Motor neuron (in vitro differentiated cells): ENCODE measurements around the gene TGFB2. TPM values are rescaled to one million over a fixed set of nuclear protein-coding genes. Genes with fewer than 3 reads are reported as not detected.
"Not testable (repeated sequence)": the region's sequence is repeated elsewhere in the genome, so short reads cannot be mapped to it uniquely, and the experiment has no call there.

Source experiments
- ATAC-seq, 8 experiments: fragments of 200-7000 bp; cut with Tn5 transposase; replicated peaks in 6 of 8; 2 replicates each; pipeline ENCODE4 v1.8.0; 2021; ENCODE audit warnings: mild to moderate bottlenecking in 8 of 8, moderate library complexity in 8 of 8
- H3K27ac ChIP-seq, 2 donors: fragments of 250-450 bp; sonication (Bioruptor Pico); 2 replicates each; pipeline ENCODE4 v1.9.0; 2021; ENCODE audit warnings: antibody characterized with exemption in 2 of 2, mild to moderate bottlenecking in 2 of 2, moderate library complexity in 1 of 2
- H3K4me1 ChIP-seq, 2 donors: fragments of 250-450 bp; sonication (Bioruptor Pico); replicated peaks in 1 of 2; 2 replicates each; pipeline ENCODE4 v1.6.1; 2021; ENCODE audit warnings: antibody characterized with exemption in 2 of 2, mild to moderate bottlenecking in 2 of 2, moderate library complexity in 1 of 2
- H3K4me3 ChIP-seq, 5 donors: fragments of 250-450 bp; sonication (Bioruptor Pico); 2 replicates each; pipeline ENCODE4 v1.9.0; 2021; ENCODE audit warnings: antibody characterized with exemption in 5 of 5, mild to moderate bottlenecking in 5 of 5, moderate library complexity in 4 of 5
- WGBS, 10 experiments: fragments of 450-650 bp; shearing (Covaris generic); methylation state at CpG; one replicate each; pipeline ENCODE4 v1.0.0; 2022; 5-methylcytosine and 5-hydroxymethylcytosine counted together
- in situ Hi-C, 9 experiments: fragments of 400-800 bp; cut with MboI; loops; one replicate each; pipeline ENCODE4 v1.15.0; 2021; ENCODE audit warnings: low sequenced_read_pairs in 9 of 9, low pct_unique_long_range_greater_than_20kb in 2 of 9; ENCODE audit not compliant: unreplicated experiment in 9 of 9
- total RNA-seq, 8 experiments: library from RNA; unstranded; fragments of 300-600 nt; gene quantifications; 2 replicates each; pipeline versions ENCODE4 v1.2.3 to v1.2.4, GENCODE V29; 2022

The TGFB2 gene
- total RNA-seq, 8 experiments from 2014 or later: 0.10 to 118 (median 16.1) TPM

DNA sequence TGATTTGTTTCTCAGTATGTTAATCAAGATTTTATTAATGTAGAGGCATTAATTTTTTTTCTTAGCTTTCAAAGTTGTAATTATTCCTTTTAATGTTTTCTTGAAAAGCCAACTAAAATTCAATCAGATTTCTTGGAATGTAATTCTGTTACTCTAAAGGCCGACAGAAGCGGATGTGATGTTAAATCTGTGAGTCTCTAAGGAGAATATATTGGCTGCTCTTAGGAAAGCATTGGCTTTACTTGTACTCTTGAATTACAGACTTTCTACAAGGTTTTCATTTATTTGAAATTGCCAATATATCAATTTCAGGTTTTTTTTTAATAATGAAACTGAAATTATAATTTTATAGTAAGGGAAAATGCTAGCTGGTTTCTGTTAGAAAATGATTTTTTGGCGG is 30.8 kb upstream of the TGFB2 start:
- H3K4me1 ChIP-seq: no peaks in the 10 kb centered on the region
- 86 to 100% (median 92%) methylated on average over 2 to 3 of the region's 3 CpGs; no CpG with 5 or more reads in 1 of the 10 experiments for WGBS, 10 experiments
- no peak overlapping the region for H3K27ac ChIP-seq
- H3K4me3 ChIP-seq: no peak overlapping the region
- in situ Hi-C loops: no loop called here
- ATAC-seq: no peak

DNA sequence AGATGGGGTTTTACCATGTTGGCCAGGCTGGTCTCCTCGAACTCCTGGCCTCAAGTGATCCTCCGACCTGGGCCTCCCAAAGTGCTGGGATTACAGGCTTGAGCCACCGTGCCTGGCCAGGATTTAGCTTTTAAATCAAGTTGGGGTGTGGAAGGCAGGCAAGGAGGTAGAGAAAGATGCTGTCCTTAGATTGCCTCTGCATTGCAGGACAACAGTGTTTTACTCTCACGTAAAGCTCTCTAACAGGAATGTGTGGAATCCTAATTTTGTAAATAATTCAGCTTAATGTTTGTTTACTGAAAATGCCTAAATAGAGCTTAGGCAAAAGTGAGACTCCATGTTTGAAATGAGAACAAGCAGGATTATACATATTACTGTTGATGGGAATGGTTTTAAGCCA is 29.5 kb upstream of the TGFB2 start:
- in situ Hi-C loops: no loop called here
- no peak overlapping the region for H3K27ac ChIP-seq
- no peaks in the 10 kb centered on the region for H3K4me1 ChIP-seq
- ATAC-seq: no peak
- H3K4me3 ChIP-seq: no peak overlapping the region
- 71 to 100% (median 96%) methylated on average over 1 to 4 of the region's 4 CpGs; no CpG with 5 or more reads in 2 of the 10 experiments for WGBS, 10 experiments

DNA sequence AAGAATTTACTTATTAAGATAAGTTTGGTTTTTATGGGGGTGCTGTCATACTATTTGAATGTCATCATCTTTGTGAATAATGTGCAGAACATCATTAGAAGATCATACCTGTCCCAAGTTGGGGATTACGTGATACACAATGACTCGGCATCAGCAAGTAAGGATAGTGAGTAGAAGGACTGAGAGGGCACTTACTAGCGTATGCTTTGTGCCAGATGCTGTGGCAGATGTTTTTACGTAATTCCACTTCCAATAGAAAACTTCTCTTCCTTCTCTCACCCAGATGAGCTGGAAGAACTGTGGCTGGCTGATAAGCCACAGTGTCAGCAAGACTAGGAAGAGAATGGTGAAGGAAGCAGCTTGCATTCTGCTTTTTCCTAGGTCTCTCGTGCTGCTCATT is 28.1 kb upstream of the TGFB2 start:
- no peak overlapping the region for H3K27ac ChIP-seq
- in situ Hi-C loops: no loop called here
- H3K4me1 ChIP-seq: no peaks in the 10 kb centered on the region
- WGBS, 10 experiments: 17 to 100% (median 92%) methylated on average over 1 to 5 of the region's 5 CpGs
- no peak for ATAC-seq
- no peak overlapping the region for H3K4me3 ChIP-seq

DNA sequence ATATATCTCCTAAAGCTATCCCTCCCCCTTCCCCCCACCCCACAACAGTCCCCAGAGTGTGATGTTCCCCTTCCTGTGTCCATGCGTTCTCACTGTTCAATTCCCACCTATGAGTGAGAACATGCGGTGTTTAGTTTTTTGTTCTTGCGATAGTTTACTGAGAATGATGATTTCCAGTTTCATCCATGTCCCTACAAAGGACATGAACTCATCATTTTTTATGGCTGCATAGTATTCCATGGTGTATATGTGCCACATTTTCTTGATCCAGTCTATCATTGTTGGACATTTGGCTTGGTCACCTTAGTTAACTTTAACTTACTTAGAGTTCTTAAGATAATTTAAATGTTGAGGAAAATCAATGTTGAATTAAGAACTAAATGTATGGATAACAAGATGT is 25.0 kb upstream of the TGFB2 start:
- WGBS, 10 experiments: no CpG with 5 or more reads among the region's 3 CpGs
- H3K4me1 ChIP-seq, H3K27ac ChIP-seq, ATAC-seq, H3K4me3 ChIP-seq: not testable (repeated sequence)
- in situ Hi-C loops: loop anchor here in 1 of 9 experiments (10.0 kb wide), 1 partner anchor 1495 kb away; no protein-coding TSS in a partner anchor

DNA sequence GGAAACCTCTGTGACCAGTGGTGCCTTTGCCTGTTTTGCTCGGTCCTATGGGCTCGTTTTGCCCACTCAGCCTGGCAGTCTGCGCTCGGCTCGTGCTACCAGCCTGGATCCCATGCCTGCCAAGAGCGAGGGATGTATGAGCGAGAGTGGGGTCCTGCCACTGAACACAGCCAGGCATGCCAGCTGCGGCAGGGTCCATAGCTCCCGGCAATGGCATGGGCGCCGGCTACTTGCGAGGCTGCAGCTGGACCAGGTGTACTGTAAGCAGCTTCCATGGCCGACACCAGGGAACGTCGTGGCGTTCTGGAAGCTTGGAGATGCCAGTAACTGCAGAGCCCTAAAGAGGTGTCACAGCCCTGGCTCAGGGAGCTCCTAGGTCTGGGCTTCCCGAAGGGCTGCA is 22.4 kb upstream of the TGFB2 start:
- no peaks in the 10 kb centered on the region for H3K4me1 ChIP-seq
- H3K4me3 ChIP-seq: no peak overlapping the region
- in situ Hi-C loops: loop anchor here in 1 of 9 experiments (10.0 kb wide), 1 partner anchor 1492 kb away; no protein-coding TSS in a partner anchor
- ATAC-seq: no peak
- 91 to 100% (median 95%) methylated on average over 1 to 13 of the region's 17 CpGs; no CpG with 5 or more reads in 3 of the 10 experiments for WGBS, 10 experiments
- H3K27ac ChIP-seq: no peak overlapping the region

DNA sequence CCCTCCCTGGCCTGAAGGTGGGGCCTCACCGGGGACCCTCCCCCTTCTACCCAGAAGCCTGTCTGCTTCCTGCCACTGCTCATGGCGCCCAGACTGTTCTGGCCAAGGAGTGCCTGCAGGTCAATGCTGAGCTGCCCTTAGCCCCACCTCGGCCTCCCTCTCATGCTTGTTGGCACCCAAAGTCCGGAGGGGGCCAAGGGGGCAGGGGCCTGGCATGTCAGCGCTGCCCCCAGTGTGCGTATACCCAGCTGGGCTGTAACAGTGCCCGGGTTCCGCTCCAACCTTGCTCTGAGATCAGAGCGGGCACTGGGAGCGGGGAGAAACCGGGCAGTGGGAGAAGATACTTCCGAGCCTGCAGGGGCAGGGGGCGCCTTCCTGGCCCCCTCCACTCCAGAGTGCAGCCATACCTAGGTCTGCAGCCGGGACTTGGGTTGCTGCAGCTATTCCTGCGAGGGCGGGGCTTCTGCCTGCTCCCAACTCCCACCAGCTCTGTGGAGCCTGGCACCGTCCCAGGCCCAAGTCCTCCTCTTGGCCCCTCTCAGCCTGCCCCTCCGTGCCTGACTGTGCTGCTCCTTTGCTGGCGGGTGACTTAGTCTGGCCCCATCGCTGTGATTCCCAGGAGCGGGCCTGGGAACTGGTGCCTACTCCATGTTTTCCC is 21.4 kb upstream of the TGFB2 start:
- WGBS, 10 experiments: 93 to 100% (median 99%) methylated on average over 2 to 17 of the region's 21 CpGs; no CpG with 5 or more reads in 4 of the 10 experiments
- in situ Hi-C loops: loop anchor here in 1 of 9 experiments (10.0 kb wide), 1 partner anchor 1491 kb away; no protein-coding TSS in a partner anchor
- ATAC-seq: no peak

DNA sequence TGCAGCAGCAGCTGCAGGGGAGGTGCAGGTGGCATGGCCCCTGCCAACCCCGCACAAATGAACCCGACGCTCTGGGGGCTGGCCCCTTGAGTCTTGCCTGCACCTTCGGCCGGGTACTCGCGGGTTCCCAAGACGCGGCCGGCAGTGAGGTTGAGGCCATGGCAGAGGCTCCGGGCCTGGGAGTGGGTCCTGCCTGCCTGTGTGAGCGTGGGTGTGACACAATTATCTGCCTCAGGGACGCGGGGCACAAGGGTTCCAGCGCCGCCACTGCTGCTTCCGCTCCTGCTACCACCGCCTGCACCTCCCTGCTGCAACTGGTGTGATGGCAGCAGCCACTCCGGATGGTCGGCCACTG is 20.9 kb upstream of the TGFB2 start:
- no peak overlapping the region for H3K4me3 ChIP-seq
- no peaks in the 10 kb centered on the region for H3K4me1 ChIP-seq
- ATAC-seq: no peak
- no peak overlapping the region for H3K27ac ChIP-seq
- in situ Hi-C loops: loop anchor here in 1 of 9 experiments (10.0 kb wide), 1 partner anchor 1491 kb away; no protein-coding TSS in a partner anchor
- 79 to 100% (median 99%) methylated on average over 1 to 18 of the region's 20 CpGs; no CpG with 5 or more reads in 4 of the 10 experiments for WGBS, 10 experiments

More for the DNA sequence above, 21.4 kb upstream of the TGFB2 start:
- no peak overlapping the region for H3K27ac ChIP-seq
- no peak overlapping the region for H3K4me3 ChIP-seq
- H3K4me1 ChIP-seq: no peaks in the 10 kb centered on the region

DNA sequence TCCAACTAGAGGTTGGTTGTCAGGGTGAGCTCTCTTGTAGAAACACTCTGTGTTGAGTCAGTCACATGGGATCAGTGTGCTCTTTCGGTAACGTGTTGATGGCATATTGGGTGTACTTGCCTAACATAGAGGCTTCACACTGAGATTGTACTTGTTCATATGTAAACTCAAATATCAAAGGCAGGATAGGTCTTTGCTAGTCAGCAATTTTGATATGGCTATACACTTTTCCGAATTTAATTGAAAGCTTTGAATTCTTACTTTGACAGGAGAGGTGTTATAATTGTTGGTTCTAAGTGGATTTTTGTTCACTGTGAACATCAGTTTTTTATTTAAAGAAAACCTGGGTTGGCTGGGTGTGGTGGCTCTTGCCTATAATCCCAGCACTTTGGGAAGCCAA is 16.4 kb upstream of the TGFB2 start:
- Histone ChIP-seq H3K4me1 (no peaks in the 10 kb centered on the region), H3K27ac (no peak overlapping the region), H3K4me3 (no peak overlapping the region)
- no peak for ATAC-seq
- 82 to 100% (median 93%) methylated on average over 1 to 3 of the region's 3 CpGs; no CpG with 5 or more reads in 3 of the 10 experiments for WGBS, 10 experiments
- in situ Hi-C loops: loop anchor here (10.0 to 25.0 kb wide), 8 partner anchors 184 to 1486 kb away; no protein-coding TSS in a partner anchor

DNA sequence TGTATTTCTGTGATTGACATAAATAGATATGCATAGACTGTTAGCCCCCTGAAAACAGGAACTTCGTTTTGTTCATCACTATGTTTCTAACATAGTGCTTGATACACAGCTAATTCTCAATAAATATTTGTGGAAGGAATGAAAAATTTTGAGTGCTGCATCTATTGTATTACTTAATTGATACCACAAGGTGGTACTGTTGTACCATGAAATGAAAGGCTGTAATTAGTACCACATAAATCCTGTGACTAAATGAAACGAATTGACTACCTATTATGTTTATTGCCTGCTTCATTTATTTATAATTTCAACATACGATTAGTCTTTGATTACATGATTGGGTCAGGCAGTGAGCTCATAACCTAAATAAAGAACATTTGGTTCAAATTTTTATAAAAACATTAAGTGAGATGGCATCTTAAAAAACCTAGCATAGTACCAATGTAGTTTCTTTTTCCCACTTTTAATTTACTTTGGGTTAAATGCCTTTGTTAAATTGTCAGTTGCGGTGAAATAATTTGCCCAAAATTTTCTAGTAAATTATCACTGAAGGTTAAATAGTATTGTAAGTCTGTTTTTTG is 15.0 kb upstream of the TGFB2 start:
- in situ Hi-C loops: loop anchor here (25.0 kb wide), 7 partner anchors 182 to 1482 kb away; no protein-coding TSS in a partner anchor
- H3K4me1 ChIP-seq: no peaks in the 10 kb centered on the region
- H3K27ac ChIP-seq: no peak overlapping the region
- 0 to 56% (median 34%) methylated on average over 2 to 4 of the region's 4 CpGs for WGBS, 10 experiments
- ATAC-seq: peak in 6 of 8 experiments; percentile 29 to 63 (median 42)
- H3K4me3 ChIP-seq: no peak overlapping the region

DNA sequence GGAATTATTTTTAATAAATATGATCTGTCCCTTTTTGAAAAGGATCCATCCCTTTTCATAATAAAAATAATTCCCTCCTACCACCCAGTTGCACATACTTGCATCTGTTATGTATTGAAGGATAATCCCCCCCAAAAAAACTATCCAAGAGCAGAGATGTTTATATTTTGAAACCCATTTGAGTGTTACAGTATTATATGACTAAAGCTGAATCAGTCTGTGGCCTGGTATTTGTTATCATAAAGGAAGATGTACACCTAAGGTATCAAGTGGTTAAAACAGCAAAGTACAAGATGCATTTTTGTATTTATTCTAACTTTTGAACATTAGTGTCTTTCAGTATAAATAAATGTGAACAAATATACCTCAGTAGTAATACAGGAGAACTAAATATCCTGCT is 12.7 kb upstream of the TGFB2 start:
- H3K27ac ChIP-seq: no peak overlapping the region
- ATAC-seq: no peak
- H3K4me1 ChIP-seq: no peaks in the 10 kb centered on the region
- no peak overlapping the region for H3K4me3 ChIP-seq
- in situ Hi-C loops: loop anchor here (25.0 kb wide), 7 partner anchors 180 to 1480 kb away; no protein-coding TSS in a partner anchor

DNA sequence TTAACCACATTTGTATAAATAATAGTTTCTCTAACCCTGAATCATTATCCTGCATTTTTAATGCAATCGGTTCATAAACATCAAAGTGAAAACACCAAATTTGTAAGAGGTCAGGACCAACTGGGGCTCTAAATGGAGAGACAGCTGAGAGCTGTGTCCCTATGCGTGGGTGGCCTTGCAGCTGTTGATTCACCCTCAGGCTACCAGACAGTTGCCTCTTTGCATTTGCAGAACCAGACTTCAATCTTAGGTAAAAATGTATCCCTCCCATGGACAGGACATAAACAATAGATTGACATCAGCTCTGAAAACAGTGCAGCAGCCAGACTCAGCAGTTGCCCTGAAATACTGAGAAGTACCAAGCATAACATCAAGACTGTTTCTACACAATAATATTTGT is 8.8 kb upstream of the TGFB2 start:
- no peak overlapping the region for H3K4me3 ChIP-seq
- no peaks in the 10 kb centered on the region for H3K4me1 ChIP-seq
- 0 to 86% (median 40%) methylated on average over 1 to 2 of the region's 2 CpGs; no CpG with 5 or more reads in 2 of the 10 experiments for WGBS, 10 experiments
- H3K27ac ChIP-seq: no peak overlapping the region
- in situ Hi-C loops: loop anchor here (25.0 kb wide), 7 partner anchors 176 to 1476 kb away; no protein-coding TSS in a partner anchor
- peak in 3 of 8 experiments; percentile 72 to 97 (median 81) for ATAC-seq

DNA sequence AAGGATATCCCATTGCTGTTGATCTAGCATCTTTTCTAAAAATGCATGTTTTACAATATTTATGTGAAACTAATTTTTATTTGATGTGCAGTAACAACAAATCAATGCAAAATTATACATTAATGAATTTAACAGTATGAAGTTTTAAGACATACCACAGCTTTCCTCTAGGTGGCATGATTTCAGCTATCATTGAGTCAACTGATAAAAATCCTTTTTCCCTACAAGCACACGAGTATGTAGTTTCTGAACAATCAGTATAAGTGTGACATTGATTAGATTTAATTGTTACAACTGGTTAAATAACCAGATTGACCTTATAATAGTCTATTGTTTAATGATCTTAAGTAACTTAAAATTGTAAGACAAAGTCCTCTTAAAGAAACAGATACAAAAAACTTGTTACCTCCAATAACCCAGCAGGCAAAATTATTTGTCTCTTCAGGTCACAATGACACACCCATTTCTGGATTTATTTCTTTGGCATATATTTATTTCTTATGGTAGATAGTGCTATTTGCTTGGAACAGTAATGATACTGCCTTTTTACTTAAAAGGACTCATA is 5.8 kb upstream of the TGFB2 start:
- in situ Hi-C loops: loop anchor here (25.0 kb wide), 7 partner anchors 173 to 1473 kb away; no protein-coding TSS in a partner anchor
- H3K4me1 ChIP-seq: no peaks in the 10 kb centered on the region
- no peak overlapping the region for H3K4me3 ChIP-seq
- no peak overlapping the region for H3K27ac ChIP-seq
- WGBS, 10 experiments: 0 to 15% (median 0%) methylated on average over 1 of the region's 1 CpG; no CpG with 5 or more reads in 2 of the 10 experiments
- no peak for ATAC-seq

DNA sequence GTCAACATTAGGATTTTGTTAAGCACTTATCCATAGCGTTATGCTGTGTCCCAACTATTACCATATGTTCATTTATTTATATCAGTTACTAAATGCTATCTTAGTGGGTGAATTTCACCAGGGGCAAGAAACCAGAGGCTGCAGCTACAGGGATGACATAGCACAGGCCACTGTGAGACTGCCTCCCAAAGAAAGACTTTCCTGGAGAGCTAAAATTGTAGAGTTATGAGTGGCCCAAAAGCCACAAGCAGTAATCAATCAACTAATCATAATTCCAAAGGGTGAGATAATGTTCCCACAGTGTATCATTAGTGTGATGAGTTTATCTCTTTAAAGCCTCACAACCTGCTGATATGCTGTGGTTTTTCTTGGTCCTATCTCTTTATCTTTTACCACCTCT is 3.8 kb upstream of the TGFB2 start:
- in situ Hi-C loops: loop anchor here (10.0 to 25.0 kb wide), 8 partner anchors 171 to 1471 kb away; no protein-coding TSS in a partner anchor
- Histone ChIP-seq H3K4me3 (no peak overlapping the region), H3K4me1 (no peaks in the 10 kb centered on the region), H3K27ac (no peak overlapping the region)
- ATAC-seq: no peak
- 0 to 100% (median 75%) methylated on average over 1 of the region's 1 CpG; no CpG with 5 or more reads in 1 of the 10 experiments for WGBS, 10 experiments
